SU-DHL-6 (cell line): ENCODE measurements around the gene DYNC1H1.

Experiments used
- EZH2phosphoT487 ChIP-seq: fragments of 200-600 bp; sonication (generic), shearing (Covaris generic); conservative IDR thresholded peaks from 2 replicates; pipeline ENCODE4 v1.6.1; 2018; ENCODE audit warnings: mild to moderate bottlenecking, antibody characterized with exemption, low read length, moderate library complexity, mixed read lengths
- TF ChIP-seq, protein P1 (sequence below): fragments of 200-600 bp; sonication (generic); IDR thresholded peaks from one replicate; pipeline ENCODE4 v1.5.1; 2017; ENCODE audit warnings: antibody characterized with exemption, mild to moderate bottlenecking, low read length, moderate library complexity; ENCODE audit not compliant: insufficient read depth, poor library complexity, severe bottlenecking

DNA sequence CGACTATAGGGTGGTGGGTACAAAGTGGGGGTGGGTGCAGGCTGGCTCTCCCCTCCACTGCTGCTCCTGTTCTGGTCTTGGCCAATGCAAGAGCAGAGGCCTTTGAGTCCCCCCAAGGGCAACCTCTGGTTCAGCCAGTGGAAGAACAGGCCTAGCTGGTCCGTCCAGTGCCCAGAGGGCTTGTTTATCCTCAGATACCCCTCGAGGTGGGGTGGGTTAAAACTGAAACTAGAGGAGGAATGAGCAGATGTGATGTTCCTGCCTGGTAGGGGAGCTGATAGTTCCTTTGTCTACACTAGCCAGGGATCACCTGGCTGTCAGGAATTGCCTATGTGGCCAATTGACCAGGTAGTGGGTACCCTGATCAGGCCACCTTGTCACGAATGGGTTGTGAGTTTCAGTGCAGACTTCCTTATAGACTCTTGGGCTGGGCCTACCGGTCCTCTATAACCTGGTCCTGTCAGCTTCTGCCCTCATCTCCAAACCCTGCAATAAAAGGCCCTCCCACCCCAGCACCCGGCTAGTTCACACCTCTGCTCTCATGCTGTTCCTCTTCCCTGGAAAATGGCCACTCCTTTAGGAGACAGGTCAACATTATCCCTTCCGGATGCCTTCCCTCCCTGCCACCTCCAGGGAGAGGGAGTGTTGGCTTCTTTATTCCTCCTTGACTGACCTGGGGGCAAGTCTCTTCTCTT lies 133.2 kb downstream of the DYNC1H1 start:
- TF ChIP-seq, protein P1, sequence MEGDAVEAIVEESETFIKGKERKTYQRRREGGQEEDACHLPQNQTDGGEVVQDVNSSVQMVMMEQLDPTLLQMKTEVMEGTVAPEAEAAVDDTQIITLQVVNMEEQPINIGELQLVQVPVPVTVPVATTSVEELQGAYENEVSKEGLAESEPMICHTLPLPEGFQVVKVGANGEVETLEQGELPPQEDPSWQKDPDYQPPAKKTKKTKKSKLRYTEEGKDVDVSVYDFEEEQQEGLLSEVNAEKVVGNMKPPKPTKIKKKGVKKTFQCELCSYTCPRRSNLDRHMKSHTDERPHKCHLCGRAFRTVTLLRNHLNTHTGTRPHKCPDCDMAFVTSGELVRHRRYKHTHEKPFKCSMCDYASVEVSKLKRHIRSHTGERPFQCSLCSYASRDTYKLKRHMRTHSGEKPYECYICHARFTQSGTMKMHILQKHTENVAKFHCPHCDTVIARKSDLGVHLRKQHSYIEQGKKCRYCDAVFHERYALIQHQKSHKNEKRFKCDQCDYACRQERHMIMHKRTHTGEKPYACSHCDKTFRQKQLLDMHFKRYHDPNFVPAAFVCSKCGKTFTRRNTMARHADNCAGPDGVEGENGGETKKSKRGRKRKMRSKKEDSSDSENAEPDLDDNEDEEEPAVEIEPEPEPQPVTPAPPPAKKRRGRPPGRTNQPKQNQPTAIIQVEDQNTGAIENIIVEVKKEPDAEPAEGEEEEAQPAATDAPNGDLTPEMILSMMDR = no peak
- TF ChIP-seq EZH2phosphoT487 = no peak
